OCI-LY7 (cell line): ENCODE measurements around the gene PEPD. TPM values are rescaled to one million over a fixed set of nuclear protein-coding genes. Genes with fewer than 3 reads are reported as not detected.

Experiments used
- BruUV-seq: library from RNA; stranded (reverse); fragments of 400-500 nt; replicated peaks from 2 replicates; lab custom pipeline; 2021; lab: Mats Ljungman, UMichigan
- CTCF ChIA-PET: fragments of 300-600 bp; sonication (Branson Sonifier 250); formaldehyde crosslinking; loops from one replicate; lab custom pipeline; 2022; ENCODE audit warnings: antibody characterized with exemption; ENCODE audit not compliant: unreplicated experiment; lab: Charles Lee
- POLR2A ChIA-PET: fragments of 300-600 bp; sonication (Branson Sonifier 250); formaldehyde crosslinking; loops from one replicate; lab custom pipeline; 2022; ENCODE audit warnings: antibody characterized with exemption; lab: Charles Lee
- DNase-seq: peaks from one replicate; pipeline ENCODE4 v3.0.0-alpha.2; 2015; ENCODE audit warnings: low spot score
- H2AFZ ChIP-seq: fragments of 200-600 bp; sonication (generic), shearing (Covaris generic); 2 replicates; pipeline ENCODE4 v1.6.1; 2014; ENCODE audit warnings: mild to moderate bottlenecking, antibody characterized with exemption, low read length, moderate library complexity
- H3K27ac ChIP-seq: fragments of 200-600 bp; sonication (generic); 2 replicates; pipeline ENCODE4 v1.5.1; 2014; ENCODE audit warnings: mixed run types, low read depth, mild to moderate bottlenecking, moderate library complexity, low read length, inconsistent platforms; ENCODE audit not compliant: poor library complexity, severe bottlenecking
- H3K36me3 ChIP-seq: fragments of 200-600 bp; sonication (generic); 2 replicates; pipeline ENCODE4 v1.6.1; 2014; ENCODE audit warnings: mild to moderate bottlenecking, antibody characterized with exemption, low read length, moderate library complexity, mixed read lengths; ENCODE audit not compliant: insufficient read depth
- H3K4me1 ChIP-seq: fragments of 200-600 bp; sonication (generic); 2 replicates; pipeline ENCODE4 v1.5.1; 2014; ENCODE audit warnings: mild to moderate bottlenecking, low read length; ENCODE audit not compliant: insufficient read depth, poor library complexity, severe bottlenecking
- H3K4me2 ChIP-seq: fragments of 200-600 bp; sonication (generic); 2 replicates; pipeline ENCODE4 v1.6.1; 2014; ENCODE audit warnings: mild to moderate bottlenecking, low read length
- H3K4me3 ChIP-seq: fragments of 200-600 bp; sonication (generic); 2 replicates; pipeline ENCODE4 v1.5.1; 2014; ENCODE audit warnings: mild to moderate bottlenecking, low read depth, low read length; ENCODE audit not compliant: poor library complexity, severe bottlenecking
- H3K79me2 ChIP-seq: fragments of 200-600 bp; sonication (generic); 2 replicates; pipeline ENCODE4 v1.6.1; 2016; ENCODE audit warnings: low read depth, mild to moderate bottlenecking, low read length, moderate library complexity, mixed read lengths; ENCODE audit not compliant: insufficient read depth
- H3K9me2 ChIP-seq: fragments of 200-600 bp; sonication (generic); 2 replicates; pipeline ENCODE4 v1.6.1; 2016; ENCODE audit warnings: mild to moderate bottlenecking, low read length, mixed read lengths; ENCODE audit not compliant: insufficient read depth
- H3K9me3 ChIP-seq: fragments of 200-600 bp; sonication (generic); 2 replicates; pipeline ENCODE4 v1.6.1; 2014; ENCODE audit warnings: mild to moderate bottlenecking, mixed run types, low read length, mixed read lengths
- H4K20me1 ChIP-seq: fragments of 200-600 bp; sonication (generic); 2 replicates; pipeline ENCODE4 v1.6.1; 2014; ENCODE audit warnings: mild to moderate bottlenecking, antibody characterized with exemption, low read length, moderate library complexity, mixed read lengths; ENCODE audit not compliant: insufficient read depth
- EZH2phosphoT487 ChIP-seq: fragments of 200-600 bp; sonication (generic); IDR thresholded peaks from 2 replicates; pipeline ENCODE4 v1.6.1; 2018; ENCODE audit warnings: low read depth, borderline replicate concordance, mild to moderate bottlenecking, mixed run types, antibody characterized with exemption, low read length, moderate library complexity, mixed read lengths
- intact Hi-C: fragments of 100-400 bp; cut with micrococcal nuclease; formaldehyde crosslinking; loops from one replicate; pipeline ENCODE4 v1.10.0; 2022; ENCODE audit not compliant: unreplicated experiment
- total RNA-seq, 2 experiments: library from RNA; depleted of rRNA in 1 of 2; stranded (reverse); fragments of >200 nt in 1 of 2; shearing (Covaris generic) in 1 of 2; gene quantifications; 2 replicates each; pipeline ENCODE4 v1.2.3, GENCODE V29; 2014 to 2022
- TF ChIP-seq, protein P1 (sequence below): fragments of 200-600 bp; sonication (generic); conservative IDR thresholded peaks from 2 replicates; pipeline ENCODE4 v1.5.1; 2014; ENCODE audit warnings: mild to moderate bottlenecking, antibody characterized with exemption, low read length, moderate library complexity, mixed read lengths

PEPD gene
- total RNA-seq, 2 experiments from 2014 or later = 24.4 to 29.7 TPM

DNA sequence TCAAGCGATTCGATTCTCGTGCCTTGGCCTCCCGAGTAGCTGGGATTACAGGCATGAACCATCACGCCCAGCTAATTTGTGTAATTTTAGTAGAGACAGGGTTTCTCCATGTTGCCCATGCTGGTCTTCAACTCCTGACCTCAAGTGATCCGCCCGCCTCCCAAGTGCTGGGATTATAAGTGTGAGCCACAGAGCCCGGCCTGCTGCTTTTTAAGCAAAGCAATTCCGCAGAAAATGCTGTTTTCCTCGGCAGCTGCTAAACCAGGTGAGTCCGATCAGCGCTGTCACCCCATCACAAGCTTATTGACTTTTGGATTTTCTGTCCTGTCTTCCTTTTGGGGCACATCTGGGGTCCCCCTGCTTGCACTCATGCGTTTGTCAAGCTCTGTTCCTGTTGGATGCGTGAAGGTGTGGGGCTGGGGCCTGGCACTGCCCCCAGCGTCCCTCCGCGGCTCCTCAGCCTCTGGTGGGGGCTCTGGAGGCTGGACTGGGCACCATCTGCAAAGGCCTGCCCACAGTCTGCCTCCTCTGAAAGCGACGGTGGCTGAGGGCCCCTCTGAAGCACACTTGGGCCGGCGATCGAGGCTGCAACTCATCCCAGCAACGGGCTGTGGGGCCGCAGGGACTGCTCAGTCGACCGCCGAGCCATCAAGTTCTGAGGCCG is 122.4 kb downstream of the PEPD start:
- intact Hi-C loops = no loop called here
- Histone ChIP-seq H3K36me3 (no peaks in the 10 kb centered on the region), H3K9me3 (no peaks in the 10 kb centered on the region), H3K4me3 (no peak overlapping the region), H3K79me2 (no peaks in the 10 kb centered on the region), H3K27ac (no peak overlapping the region), H3K4me1 (no peaks in the 10 kb centered on the region), H4K20me1 (no peaks in the 10 kb centered on the region), H3K4me2 (no peak overlapping the region), H2AFZ (no peak overlapping the region), H3K9me2 (no peaks in the 10 kb centered on the region)
- no TSS peak for BruUV-seq
- no peak for TF ChIP-seq EZH2phosphoT487
- TF ChIP-seq, protein P1, sequence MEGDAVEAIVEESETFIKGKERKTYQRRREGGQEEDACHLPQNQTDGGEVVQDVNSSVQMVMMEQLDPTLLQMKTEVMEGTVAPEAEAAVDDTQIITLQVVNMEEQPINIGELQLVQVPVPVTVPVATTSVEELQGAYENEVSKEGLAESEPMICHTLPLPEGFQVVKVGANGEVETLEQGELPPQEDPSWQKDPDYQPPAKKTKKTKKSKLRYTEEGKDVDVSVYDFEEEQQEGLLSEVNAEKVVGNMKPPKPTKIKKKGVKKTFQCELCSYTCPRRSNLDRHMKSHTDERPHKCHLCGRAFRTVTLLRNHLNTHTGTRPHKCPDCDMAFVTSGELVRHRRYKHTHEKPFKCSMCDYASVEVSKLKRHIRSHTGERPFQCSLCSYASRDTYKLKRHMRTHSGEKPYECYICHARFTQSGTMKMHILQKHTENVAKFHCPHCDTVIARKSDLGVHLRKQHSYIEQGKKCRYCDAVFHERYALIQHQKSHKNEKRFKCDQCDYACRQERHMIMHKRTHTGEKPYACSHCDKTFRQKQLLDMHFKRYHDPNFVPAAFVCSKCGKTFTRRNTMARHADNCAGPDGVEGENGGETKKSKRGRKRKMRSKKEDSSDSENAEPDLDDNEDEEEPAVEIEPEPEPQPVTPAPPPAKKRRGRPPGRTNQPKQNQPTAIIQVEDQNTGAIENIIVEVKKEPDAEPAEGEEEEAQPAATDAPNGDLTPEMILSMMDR = no peak
- ChIA-PET POLR2A (interaction anchor here (0.6 to 0.7 kb wide), 2 partner anchors 120 to 168 kb away, joined by 3 read pairs; no protein-coding TSS in a partner anchor), CTCF (no interaction called here)
- DNase-seq = no peak

DNA sequence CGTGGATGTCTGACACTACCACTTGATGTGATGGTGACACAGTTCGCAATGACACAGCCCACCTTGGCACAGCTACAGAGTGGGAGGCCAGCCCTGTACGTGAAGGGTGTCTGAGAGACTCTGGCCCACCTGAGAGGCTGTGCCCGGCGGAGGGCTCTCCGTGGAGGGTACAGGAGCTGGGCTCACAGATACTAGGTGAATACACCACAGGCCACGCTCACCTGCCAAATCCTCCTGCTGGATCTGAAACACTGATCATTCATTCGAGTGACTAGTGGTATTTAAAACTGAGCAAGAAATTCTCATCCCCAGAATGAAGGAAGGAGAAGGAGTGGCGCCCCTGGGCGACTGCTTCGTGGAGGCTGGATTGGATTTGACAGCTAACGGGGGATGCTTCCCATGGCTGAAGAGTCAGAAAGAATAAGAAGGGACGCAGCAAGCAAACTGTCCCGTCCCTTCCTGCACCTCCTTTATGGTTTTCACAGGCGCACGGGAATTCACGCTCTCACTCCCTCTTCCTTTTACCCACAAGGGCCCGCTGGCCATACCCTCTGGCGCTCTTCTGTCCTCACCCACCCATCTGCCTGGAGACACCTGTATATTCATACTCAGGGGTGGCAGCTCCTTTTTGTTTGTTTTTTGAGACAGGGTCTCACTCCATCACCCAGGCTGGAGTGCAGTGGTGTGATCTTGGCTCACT is 123.1 kb downstream of the PEPD start:
- CTCF ChIA-PET = no interaction called here
- POLR2A ChIA-PET = interaction anchor here (0.7 kb wide), 1 partner anchor 168 kb away, joined by 3 read pairs; no protein-coding TSS in a partner anchor
- Histone ChIP-seq H3K9me3 (no peaks in the 10 kb centered on the region), H3K79me2 (no peaks in the 10 kb centered on the region), H3K4me3 (no peak overlapping the region), H2AFZ (no peak overlapping the region), H3K4me1 (no peaks in the 10 kb centered on the region), H3K9me2 (no peaks in the 10 kb centered on the region), H3K27ac (no peak overlapping the region), H3K36me3 (no peaks in the 10 kb centered on the region), H4K20me1 (no peaks in the 10 kb centered on the region), H3K4me2 (no peak overlapping the region)
- intact Hi-C loops = no loop called here
- TF ChIP-seq, protein P1 = no peak
- no peak for TF ChIP-seq EZH2phosphoT487
- no peak for DNase-seq
- no TSS peak for BruUV-seq
